ENCODE data around the gene ARF1.

The ARF1 gene

DNA sequence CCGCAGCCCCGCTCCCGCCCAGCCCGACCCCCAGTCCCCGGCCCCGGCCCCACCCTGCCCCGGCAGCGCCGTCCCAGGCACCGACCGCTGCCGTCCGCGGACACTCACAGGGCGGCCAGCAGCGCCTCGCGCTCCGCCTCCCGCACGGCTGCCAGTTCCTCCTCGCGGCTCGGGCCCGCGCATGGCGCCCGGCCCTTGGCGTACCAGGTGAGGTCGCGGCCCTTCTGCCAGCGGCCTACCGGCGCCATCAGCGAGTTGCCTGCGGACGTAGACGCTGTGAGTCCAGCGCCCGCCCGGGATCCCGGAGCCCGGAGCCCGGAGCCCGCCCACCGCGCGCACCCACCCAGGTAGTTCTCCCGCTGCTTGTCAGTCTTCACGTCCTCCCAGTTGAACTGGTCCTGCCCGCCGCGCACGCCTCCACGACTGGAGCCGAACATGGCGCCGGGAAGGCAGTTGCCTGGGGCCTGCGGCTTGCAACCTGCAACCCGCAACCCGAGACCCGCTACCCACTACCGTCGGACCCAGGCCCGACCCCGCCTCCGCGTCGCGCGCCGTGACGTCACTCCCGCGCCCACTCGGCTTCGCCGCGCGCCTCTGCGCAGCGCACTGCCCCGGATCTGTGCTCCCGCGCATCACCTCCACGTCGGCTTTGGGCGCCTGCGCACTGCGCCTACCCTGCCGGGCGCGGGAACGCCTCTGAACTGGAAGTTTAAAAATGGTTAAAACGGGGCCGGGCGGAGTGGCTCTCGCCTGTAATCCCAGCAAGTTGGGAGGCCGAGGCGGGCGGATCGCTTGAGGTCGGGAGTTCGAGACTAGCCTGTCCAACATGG lies 20.5 kb downstream of the ARF1 start, which contains the start of gene C1orf35 (continued):
- TF ChIP-seq, protein P1, sequence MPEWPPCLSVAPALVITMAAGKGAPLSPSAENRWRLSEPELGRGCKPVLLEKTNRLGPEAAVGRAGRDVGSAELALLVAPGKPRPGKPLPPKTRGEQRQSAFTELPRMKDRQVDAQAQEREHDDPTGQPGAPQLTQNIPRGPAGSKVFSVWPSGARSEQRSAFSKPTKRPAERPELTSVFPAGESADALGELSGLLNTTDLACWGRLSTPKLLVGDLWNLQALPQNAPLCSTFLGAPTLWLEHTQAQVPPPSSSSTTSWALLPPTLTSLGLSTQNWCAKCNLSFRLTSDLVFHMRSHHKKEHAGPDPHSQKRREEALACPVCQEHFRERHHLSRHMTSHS (tag by site-specific recombination; IDR thresholded peaks at IDR 0.05) = no peak
- TF ChIP-seq, protein P2, sequence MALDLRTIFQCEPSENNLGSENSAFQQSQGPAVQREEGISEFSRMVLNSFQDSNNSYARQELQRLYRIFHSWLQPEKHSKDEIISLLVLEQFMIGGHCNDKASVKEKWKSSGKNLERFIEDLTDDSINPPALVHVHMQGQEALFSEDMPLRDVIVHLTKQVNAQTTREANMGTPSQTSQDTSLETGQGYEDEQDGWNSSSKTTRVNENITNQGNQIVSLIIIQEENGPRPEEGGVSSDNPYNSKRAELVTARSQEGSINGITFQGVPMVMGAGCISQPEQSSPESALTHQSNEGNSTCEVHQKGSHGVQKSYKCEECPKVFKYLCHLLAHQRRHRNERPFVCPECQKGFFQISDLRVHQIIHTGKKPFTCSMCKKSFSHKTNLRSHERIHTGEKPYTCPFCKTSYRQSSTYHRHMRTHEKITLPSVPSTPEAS (tag by site-specific recombination; IDR thresholded peaks at IDR 0.05) = no peak; the same call in 1 of the 2 replicates
- TF ChIP-seq, protein P3, sequence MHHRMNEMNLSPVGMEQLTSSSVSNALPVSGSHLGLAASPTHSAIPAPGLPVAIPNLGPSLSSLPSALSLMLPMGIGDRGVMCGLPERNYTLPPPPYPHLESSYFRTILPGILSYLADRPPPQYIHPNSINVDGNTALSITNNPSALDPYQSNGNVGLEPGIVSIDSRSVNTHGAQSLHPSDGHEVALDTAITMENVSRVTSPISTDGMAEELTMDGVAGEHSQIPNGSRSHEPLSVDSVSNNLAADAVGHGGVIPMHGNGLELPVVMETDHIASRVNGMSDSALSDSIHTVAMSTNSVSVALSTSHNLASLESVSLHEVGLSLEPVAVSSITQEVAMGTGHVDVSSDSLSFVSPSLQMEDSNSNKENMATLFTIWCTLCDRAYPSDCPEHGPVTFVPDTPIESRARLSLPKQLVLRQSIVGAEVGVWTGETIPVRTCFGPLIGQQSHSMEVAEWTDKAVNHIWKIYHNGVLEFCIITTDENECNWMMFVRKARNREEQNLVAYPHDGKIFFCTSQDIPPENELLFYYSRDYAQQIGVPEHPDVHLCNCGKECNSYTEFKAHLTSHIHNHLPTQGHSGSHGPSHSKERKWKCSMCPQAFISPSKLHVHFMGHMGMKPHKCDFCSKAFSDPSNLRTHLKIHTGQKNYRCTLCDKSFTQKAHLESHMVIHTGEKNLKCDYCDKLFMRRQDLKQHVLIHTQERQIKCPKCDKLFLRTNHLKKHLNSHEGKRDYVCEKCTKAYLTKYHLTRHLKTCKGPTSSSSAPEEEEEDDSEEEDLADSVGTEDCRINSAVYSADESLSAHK (tag by site-specific recombination; IDR thresholded peaks at IDR 0.05) = peak; percentile 32; the same call in 1 of the 2 replicates
- TF ChIP-seq ZNF221 (tag by site-specific recombination; IDR thresholded peaks at IDR 0.05; ENCODE audit: borderline replicate concordance) (no peak), ZNF223 (tag by site-specific recombination; IDR thresholded peaks at IDR 0.05) (no peak), ZNF24 (tag by site-specific recombination; IDR thresholded peaks at IDR 0.05) (peak; percentile 32; the same call in 1 of the 2 replicates), ZNF830 (tag by site-specific recombination; IDR thresholded peaks at IDR 0.05; ENCODE audit: low read depth) (no peak), MEIS1 (CRISPR knock-in tag; IDR thresholded peaks at IDR 0.05; ENCODE audit: borderline replicate concordance) (no peak), ZNF785 (tag by site-specific recombination; IDR thresholded peaks at IDR 0.05) (peak; percentile 15; the same call in 1 of the 2 replicates), EGR2 (tag by site-specific recombination; IDR thresholded peaks at IDR 0.05; ENCODE audit: low read depth) (peak; percentile 98), KLF10 (tag by site-specific recombination; IDR thresholded peaks at IDR 0.05) (peak; percentile 90), ZNF701 (tag by site-specific recombination; IDR thresholded peaks at IDR 0.05) (no peak), REPIN1 (tag by site-specific recombination; IDR thresholded peaks at IDR 0.05; ENCODE audit: low read depth) (peak; percentile 82; the same call in 1 of the 2 replicates), ZNF37A (tag by site-specific recombination; IDR thresholded peaks at IDR 0.05) (0 out of 2 replicates have a peak, but pooled peaks have one; percentile 4), ZNF473 (tag by site-specific recombination; IDR thresholded peaks at IDR 0.05) (no peak), ZNF837 (tag by site-specific recombination; IDR thresholded peaks at IDR 0.05) (no peak), GLI2 (tag by site-specific recombination; IDR thresholded peaks at IDR 0.05; ENCODE audit: borderline replicate concordance, low read depth) (no peak), TCF7L2 (IDR thresholded peaks at IDR 0.05; ENCODE audit: borderline replicate concordance, low read depth, low read length) (no peak), ZNF843 (tag by site-specific recombination; IDR thresholded peaks at IDR 0.05) (peak; percentile 67), ZNF155 (tag by site-specific recombination; IDR thresholded peaks at IDR 0.05) (no peak), ZNF777 (tag by site-specific recombination; IDR thresholded peaks at IDR 0.05; ENCODE audit: borderline replicate concordance) (no peak), ZNF366 (tag by site-specific recombination; conservative IDR thresholded peaks at IDR 0.05) (no peak), ZNF248 (tag by site-specific recombination; IDR thresholded peaks at IDR 0.05) (no peak), ZNF776 (tag by site-specific recombination; IDR thresholded peaks at IDR 0.05; ENCODE audit: borderline replicate concordance) (no peak), ZNF133 (tag by site-specific recombination; IDR thresholded peaks at IDR 0.05) (no peak), ZNF174 (tag by site-specific recombination; IDR thresholded peaks at IDR 0.05) (no peak), ZFP41 (tag by site-specific recombination; IDR thresholded peaks at IDR 0.05; ENCODE audit: borderline replicate concordance) (no peak), ZNF549 (tag by site-specific recombination; IDR thresholded peaks at IDR 0.05) (no peak)
- TF ChIP-seq, protein P4, sequence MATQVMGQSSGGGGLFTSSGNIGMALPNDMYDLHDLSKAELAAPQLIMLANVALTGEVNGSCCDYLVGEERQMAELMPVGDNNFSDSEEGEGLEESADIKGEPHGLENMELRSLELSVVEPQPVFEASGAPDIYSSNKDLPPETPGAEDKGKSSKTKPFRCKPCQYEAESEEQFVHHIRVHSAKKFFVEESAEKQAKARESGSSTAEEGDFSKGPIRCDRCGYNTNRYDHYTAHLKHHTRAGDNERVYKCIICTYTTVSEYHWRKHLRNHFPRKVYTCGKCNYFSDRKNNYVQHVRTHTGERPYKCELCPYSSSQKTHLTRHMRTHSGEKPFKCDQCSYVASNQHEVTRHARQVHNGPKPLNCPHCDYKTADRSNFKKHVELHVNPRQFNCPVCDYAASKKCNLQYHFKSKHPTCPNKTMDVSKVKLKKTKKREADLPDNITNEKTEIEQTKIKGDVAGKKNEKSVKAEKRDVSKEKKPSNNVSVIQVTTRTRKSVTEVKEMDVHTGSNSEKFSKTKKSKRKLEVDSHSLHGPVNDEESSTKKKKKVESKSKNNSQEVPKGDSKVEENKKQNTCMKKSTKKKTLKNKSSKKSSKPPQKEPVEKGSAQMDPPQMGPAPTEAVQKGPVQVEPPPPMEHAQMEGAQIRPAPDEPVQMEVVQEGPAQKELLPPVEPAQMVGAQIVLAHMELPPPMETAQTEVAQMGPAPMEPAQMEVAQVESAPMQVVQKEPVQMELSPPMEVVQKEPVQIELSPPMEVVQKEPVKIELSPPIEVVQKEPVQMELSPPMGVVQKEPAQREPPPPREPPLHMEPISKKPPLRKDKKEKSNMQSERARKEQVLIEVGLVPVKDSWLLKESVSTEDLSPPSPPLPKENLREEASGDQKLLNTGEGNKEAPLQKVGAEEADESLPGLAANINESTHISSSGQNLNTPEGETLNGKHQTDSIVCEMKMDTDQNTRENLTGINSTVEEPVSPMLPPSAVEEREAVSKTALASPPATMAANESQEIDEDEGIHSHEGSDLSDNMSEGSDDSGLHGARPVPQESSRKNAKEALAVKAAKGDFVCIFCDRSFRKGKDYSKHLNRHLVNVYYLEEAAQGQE (tag by site-specific recombination; IDR thresholded peaks at IDR 0.05) = peak; percentile 27; the same call in 1 of the 2 replicates
- TF ChIP-seq, protein P5, sequence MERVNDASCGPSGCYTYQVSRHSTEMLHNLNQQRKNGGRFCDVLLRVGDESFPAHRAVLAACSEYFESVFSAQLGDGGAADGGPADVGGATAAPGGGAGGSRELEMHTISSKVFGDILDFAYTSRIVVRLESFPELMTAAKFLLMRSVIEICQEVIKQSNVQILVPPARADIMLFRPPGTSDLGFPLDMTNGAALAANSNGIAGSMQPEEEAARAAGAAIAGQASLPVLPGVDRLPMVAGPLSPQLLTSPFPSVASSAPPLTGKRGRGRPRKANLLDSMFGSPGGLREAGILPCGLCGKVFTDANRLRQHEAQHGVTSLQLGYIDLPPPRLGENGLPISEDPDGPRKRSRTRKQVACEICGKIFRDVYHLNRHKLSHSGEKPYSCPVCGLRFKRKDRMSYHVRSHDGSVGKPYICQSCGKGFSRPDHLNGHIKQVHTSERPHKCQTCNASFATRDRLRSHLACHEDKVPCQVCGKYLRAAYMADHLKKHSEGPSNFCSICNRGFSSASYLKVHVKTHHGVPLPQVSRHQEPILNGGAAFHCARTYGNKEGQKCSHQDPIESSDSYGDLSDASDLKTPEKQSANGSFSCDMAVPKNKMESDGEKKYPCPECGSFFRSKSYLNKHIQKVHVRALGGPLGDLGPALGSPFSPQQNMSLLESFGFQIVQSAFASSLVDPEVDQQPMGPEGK (tag by site-specific recombination; IDR thresholded peaks at IDR 0.05) = peak; percentile 76

Data from HEK293 (cell line).